IMR-90 (cell line): ENCODE data around the gene FAM241A. TPM values are rescaled to one million over a fixed set of nuclear protein-coding genes. Genes with fewer than 3 reads are reported as not detected.

Source experiments
- ATAC-seq: fragments of 200-7000 bp; cut with Tn5 transposase; 2 replicates; pipeline ENCODE4 v1.9.1; 2020; ENCODE audit warnings: low read depth, mild to moderate bottlenecking, moderate library complexity
- BruUV-seq: library from RNA; stranded (reverse); fragments of 400-500 nt; replicated peaks from 2 replicates; lab custom pipeline; 2021; lab: Mats Ljungman, UMichigan
- CTCF ChIA-PET: fragments of 300-600 bp; formaldehyde crosslinking; extraction: SDS; loops from one replicate; lab custom pipeline; 2021; ENCODE audit warnings: antibody characterized with exemption; lab: Yijun Ruan, JAX
- POLR2A ChIA-PET: fragments of 300-600 bp; sonication (Branson Sonifier 250); formaldehyde crosslinking; loops from one replicate; lab custom pipeline; 2022; ENCODE audit warnings: antibody characterized with exemption; ENCODE audit not compliant: unreplicated experiment; lab: Charles Lee
- DNase-seq: peaks from one replicate; pipeline ENCODE4 v3.0.0; 2013
- H2AFZ ChIP-seq: replicated peaks from 2 replicates; pipeline ENCODE3; 2013; ENCODE audit warnings: low read length, mild to moderate bottlenecking; ENCODE audit not compliant: poor library complexity
- H2AK5ac ChIP-seq: 2 replicates; pipeline ENCODE4 v1.6.1; 2013; ENCODE audit warnings: low read depth, low read length, inconsistent platforms
- H2AK9ac ChIP-seq: replicated peaks from 2 replicates; pipeline ENCODE3; 2013; ENCODE audit warnings: mild to moderate bottlenecking, low read depth, low read length, moderate library complexity; ENCODE audit not compliant: poor library complexity
- H2BK120ac ChIP-seq: 2 replicates; pipeline ENCODE4 v1.6.1; 2013; ENCODE audit warnings: low read depth, low read length, inconsistent platforms
- H2BK15ac ChIP-seq: 3 replicates; pipeline ENCODE4 v1.6.1; 2013; ENCODE audit warnings: low read depth, low read length, inconsistent platforms
- H2BK20ac ChIP-seq: 2 replicates; pipeline ENCODE4 v1.6.1; 2013; ENCODE audit warnings: low read depth, mild to moderate bottlenecking, inconsistent platforms, low read length, moderate library complexity
- H2BK5ac ChIP-seq: 2 replicates; pipeline ENCODE4 v1.6.1; 2013; ENCODE audit warnings: mild to moderate bottlenecking, low read depth, low read length, inconsistent platforms; ENCODE audit not compliant: poor library complexity, severe bottlenecking
- H3K14ac ChIP-seq: replicated peaks from 2 replicates; pipeline ENCODE4 v1.6.1; 2013; ENCODE audit warnings: low read depth, low read length, inconsistent platforms
- H3K18ac ChIP-seq: 2 replicates; pipeline ENCODE4 v1.6.1; 2013; ENCODE audit warnings: low read depth, low read length, control low read depth
- H3K23ac ChIP-seq: 2 replicates; pipeline ENCODE4 v1.6.1; 2013; ENCODE audit warnings: low read depth, low read length, inconsistent platforms
- H3K27ac ChIP-seq: 2 replicates; pipeline ENCODE4 v1.5.1; 2013; ENCODE audit warnings: mild to moderate bottlenecking, control low read depth, low read length; ENCODE audit not compliant: insufficient read depth
- H3K27me3 ChIP-seq: 2 replicates; pipeline ENCODE4 v1.6.1; 2013; ENCODE audit warnings: low read length; ENCODE audit not compliant: control insufficient read depth, insufficient read depth
- H3K36me3 ChIP-seq: 2 replicates; pipeline ENCODE4 v1.6.1; 2013; ENCODE audit warnings: low read length, mixed read lengths; ENCODE audit not compliant: control insufficient read depth, insufficient read depth
- H3K4ac ChIP-seq: 2 replicates; pipeline ENCODE4 v1.6.1; 2013; ENCODE audit warnings: low read depth, low read length, inconsistent platforms
- H3K4me1 ChIP-seq: 2 replicates; pipeline ENCODE4 v1.6.1; 2013; ENCODE audit warnings: low read length, mixed read lengths; ENCODE audit not compliant: control insufficient read depth, insufficient read depth
- H3K4me2 ChIP-seq: 2 replicates; pipeline ENCODE4 v1.6.1; 2013; ENCODE audit warnings: low read depth, mild to moderate bottlenecking, control low read depth, low read length, moderate library complexity
- H3K4me3 ChIP-seq: 2 replicates; pipeline ENCODE4 v1.5.1; 2013; ENCODE audit warnings: low read depth, mild to moderate bottlenecking, control low read depth, low read length, moderate library complexity; ENCODE audit not compliant: insufficient read depth
- H3K56ac ChIP-seq: 2 replicates; pipeline ENCODE4 v1.6.1; 2013; ENCODE audit warnings: low read length, inconsistent platforms; ENCODE audit not compliant: insufficient read depth; ENCODE audit errors: extremely low read depth
- H3K79me1 ChIP-seq, 2 experiments: 2 replicates each; pipeline ENCODE4 v1.6.1; 2013; ENCODE audit warnings: low read length in 2 of 2, inconsistent platforms in 1 of 2, low read depth in 1 of 2
- H3K9ac ChIP-seq: 2 replicates; pipeline ENCODE4 v1.6.1; 2013; ENCODE audit warnings: low read depth, low read length, control low read depth
- H3K9me1 ChIP-seq: 2 replicates; pipeline ENCODE4 v1.6.1; 2013; ENCODE audit warnings: low read length, inconsistent platforms; ENCODE audit not compliant: insufficient read depth
- H3K9me3 ChIP-seq: 2 replicates; pipeline ENCODE4 v1.6.1; 2013; ENCODE audit warnings: low read length; ENCODE audit not compliant: control insufficient read depth, insufficient read depth
- H4K20me1 ChIP-seq: 2 replicates; pipeline ENCODE4 v1.6.1; 2013; ENCODE audit warnings: low read length, inconsistent platforms; ENCODE audit not compliant: insufficient read depth
- H4K5ac ChIP-seq: 2 replicates; pipeline ENCODE4 v1.6.1; 2013; ENCODE audit warnings: mild to moderate bottlenecking, low read depth, low read length, control low read depth
- H4K8ac ChIP-seq, 2 experiments: 2 replicates each; pipeline ENCODE4 v1.6.1; 2013; ENCODE audit warnings: low read depth in 2 of 2, low read length in 2 of 2, control low read depth in 1 of 2, inconsistent platforms in 1 of 2
- H4K91ac ChIP-seq: 2 replicates; pipeline ENCODE4 v1.6.1; 2013; ENCODE audit warnings: low read depth, low read length, inconsistent platforms; ENCODE audit not compliant: insufficient read depth
- FOS ChIP-seq: fragments of 150-350 bp; IDR thresholded peaks from 2 replicates; pipeline ENCODE4 v1.6.1; 2016; ENCODE audit warnings: low read depth, low read length
- WGBS, 2 experiments: methylation state at CpG; one replicate each; pipeline versions ENCODE4 v1.1.5 to v1.1.7; 2013; ENCODE audit warnings: missing lambda C conversion rate in 2 of 2; ENCODE audit not compliant: insufficient read length in 1 of 2; ENCODE audit errors: extremely low coverage in 2 of 2; 5-methylcytosine and 5-hydroxymethylcytosine counted together
- dilution Hi-C: fragments of 300-500 bp; cut with HindIII; formaldehyde crosslinking; loops from one replicate; pipeline ENCODE4 v1.14.3; 2018; ENCODE audit warnings: low sequenced_read_pairs; ENCODE audit not compliant: unreplicated experiment
- in situ Hi-C: fragments of 300-500 bp; cut with MboI; formaldehyde crosslinking; loops from 3 replicates; pipeline ENCODE4 v1.14.3; 2019; ENCODE audit warnings: low sequenced_read_pairs, inconsistent platforms, mixed read lengths
- intact Hi-C: fragments of 100-400 bp; cut with micrococcal nuclease; formaldehyde crosslinking; loops from 2 replicates; pipeline ENCODE4 v1.10.0; 2022
- polyA plus RNA-seq, 3 experiments: library from polyadenylated mRNA; depleted of rRNA; stranded (reverse); fragments of >200 nt; gene quantifications; 2 replicates each; pipeline ENCODE4 v1.2.3, GENCODE V29; 2012; ENCODE audit warnings: low replicate concordance in 1 of 3
- total RNA-seq: library from RNA; depleted of rRNA; stranded (reverse); fragments of >200 nt; gene quantifications from 2 replicates; pipeline ENCODE4 v1.2.3, GENCODE V29; 2012
- TF ChIP-seq, protein P1 (sequence below): fragments of 150-350 bp; IDR thresholded peaks from 2 replicates; pipeline ENCODE4 v1.6.1; 2016; ENCODE audit warnings: low read depth, mild to moderate bottlenecking, low read length, moderate library complexity, borderline replicate concordance

The FAM241A gene
- total and polyA plus RNA-seq, 2 of the 4 experiments (the other 2 are of a cell fraction): under 0.01 to 0.24 TPM

DNA sequence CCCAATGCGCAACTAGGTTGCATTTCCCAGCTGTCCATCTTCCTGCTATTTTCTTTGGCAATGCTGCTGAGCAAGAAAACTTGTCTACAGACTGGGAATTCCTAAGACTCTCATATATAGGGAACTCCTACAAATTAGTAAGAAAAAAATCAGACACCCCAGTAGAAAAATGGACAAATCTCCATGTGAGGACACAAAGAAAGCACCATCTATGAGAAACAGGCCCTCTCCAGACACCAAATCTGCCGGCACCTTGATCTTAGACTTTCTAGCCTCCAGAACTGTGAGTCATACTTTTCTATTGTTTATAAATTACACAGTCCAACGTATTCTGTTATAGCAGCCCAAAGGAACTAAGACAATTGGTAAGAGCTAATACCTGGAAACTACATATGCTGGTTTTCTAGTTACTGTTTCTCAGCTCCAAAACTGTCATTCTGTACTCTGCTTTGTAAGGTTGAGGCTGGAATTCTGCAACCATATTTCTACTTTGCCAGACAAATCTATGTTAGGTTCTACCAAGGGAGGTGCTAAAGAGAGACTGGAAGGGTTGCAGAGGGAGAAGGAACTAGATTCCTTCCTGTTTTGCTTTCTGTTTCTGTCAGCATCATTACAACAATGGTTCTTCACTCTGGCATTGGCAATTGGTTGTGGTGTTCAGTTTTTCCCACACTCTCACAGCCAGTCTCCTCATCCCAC lies 35.7 kb upstream of the FAM241A start:
- dilution Hi-C loops (no loop called here), in situ Hi-C loops (no loop called here), intact Hi-C loops (no loop called here)
- H3K36me3 ChIP-seq: no peaks in the 10 kb centered on the region
- TF ChIP-seq FOS: peak; percentile 15; the same call in 1 of the 2 replicates
- TF ChIP-seq, protein P1, sequence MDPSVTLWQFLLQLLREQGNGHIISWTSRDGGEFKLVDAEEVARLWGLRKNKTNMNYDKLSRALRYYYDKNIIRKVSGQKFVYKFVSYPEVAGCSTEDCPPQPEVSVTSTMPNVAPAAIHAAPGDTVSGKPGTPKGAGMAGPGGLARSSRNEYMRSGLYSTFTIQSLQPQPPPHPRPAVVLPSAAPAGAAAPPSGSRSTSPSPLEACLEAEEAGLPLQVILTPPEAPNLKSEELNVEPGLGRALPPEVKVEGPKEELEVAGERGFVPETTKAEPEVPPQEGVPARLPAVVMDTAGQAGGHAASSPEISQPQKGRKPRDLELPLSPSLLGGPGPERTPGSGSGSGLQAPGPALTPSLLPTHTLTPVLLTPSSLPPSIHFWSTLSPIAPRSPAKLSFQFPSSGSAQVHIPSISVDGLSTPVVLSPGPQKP: no peak
- no peak overlapping the region for H2BK15ac ChIP-seq
- H3K14ac ChIP-seq: no peak overlapping the region
- no peak overlapping the region for H4K8ac ChIP-seq
- no peak overlapping the region for H3K27ac ChIP-seq
- H3K27me3 ChIP-seq: no peaks in the 10 kb centered on the region; the same call in 1 of the 2 replicates
- no peak overlapping the region for H4K5ac ChIP-seq
- no peak overlapping the region for H3K4me3 ChIP-seq
- no peak overlapping the region for H2BK5ac ChIP-seq
- H3K79me1 ChIP-seq: no peaks in the 10 kb centered on the region
- H4K20me1 ChIP-seq: no peaks in the 10 kb centered on the region
- H3K4ac ChIP-seq: no peak overlapping the region; the same call in 1 of the 2 replicates
- H2BK20ac ChIP-seq: no peak overlapping the region
- H3K4me1 ChIP-seq: no peaks in the 10 kb centered on the region; the same call in 1 of the 2 replicates
- no peak overlapping the region for H3K18ac ChIP-seq
- WGBS, 2 experiments: no CpG with 5 or more reads among the region's 3 CpGs
- H3K9me1 ChIP-seq: no peaks in the 10 kb centered on the region; the same call in 1 of the 2 replicates
- H2BK120ac ChIP-seq: no peak overlapping the region
- no peak overlapping the region for H2AK5ac ChIP-seq
- no peak overlapping the region for H3K56ac ChIP-seq
- no peak overlapping the region for H2AFZ ChIP-seq
- DNase-seq: peak; percentile 44
- ChIA-PET CTCF (interaction anchor here (0.6 to 1.8 kb wide), 2 partner anchors 10 to 17 kb away, joined by 3 to 5 read pairs; no protein-coding TSS in a partner anchor), POLR2A (no interaction called here)
- H4K91ac ChIP-seq: no peak overlapping the region
- H3K9me3 ChIP-seq: no peaks in the 10 kb centered on the region
- H3K23ac ChIP-seq: no peak overlapping the region
- BruUV-seq: no TSS peak
- ATAC-seq: peak; percentile 67
- no peak overlapping the region for H3K4me2 ChIP-seq
- no peak overlapping the region for H2AK9ac ChIP-seq
- H3K9ac ChIP-seq: no peak overlapping the region
